ENCODE measurements around the gene TOMM40. TPM values are rescaled to one million over a fixed set of nuclear protein-coding genes. Genes with fewer than 3 reads are reported as not detected.

The TOMM40 gene
- polyA plus RNA-seq, 4 donors = 24.6 to 82.7 (median 29.0) TPM

DNA sequence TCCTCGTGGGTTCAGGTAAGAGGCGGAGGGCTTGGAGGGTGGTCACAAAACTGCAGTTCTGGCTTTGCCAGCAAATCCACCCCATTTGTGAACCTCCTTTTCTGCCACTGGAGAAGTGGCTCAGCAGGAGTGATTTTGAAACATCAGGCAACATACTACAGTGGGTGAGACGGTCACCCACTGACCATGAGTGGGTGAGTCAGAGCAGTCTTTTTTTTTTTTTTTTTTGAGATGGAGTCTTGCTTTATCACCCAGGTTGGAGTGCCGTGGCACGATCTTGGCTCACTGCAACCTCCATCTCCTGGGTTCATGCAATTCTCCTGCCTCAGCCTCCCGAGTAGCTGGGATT is 3.0 kb downstream of the TOMM40 start:
- WGBS, 3 donors = 93 to 96% (median 94%) methylated on average over 6 of the region's 6 CpGs
- Histone ChIP-seq H3K4me3 (ENCODE audit: low read depth in 1 of 3, low read length in 3 of 3) (no peak overlapping the region), H3K4me1 (ENCODE audit: control insufficient read depth in 3 of 3, insufficient read depth in 2 of 3, low read depth in 1 of 3, low read length in 2 of 3) (peaks cover 2 to 15% (median 3%) of the 10 kb centered on the region in 3 donors), H3K36me3 (ENCODE audit: control insufficient read depth in 3 of 3, insufficient read depth in 2 of 3, low read depth in 1 of 3, low read length in 3 of 3) (peaks cover 7 to 63% (median 9%) of the 10 kb centered on the region in 3 donors), H3K9me3 (ENCODE audit: control insufficient read depth in 2 of 2, insufficient read depth in 1 of 2, low read depth in 1 of 2, low read length in 1 of 2) (no peaks in the 10 kb centered on the region), H3K27me3 (ENCODE audit: control insufficient read depth in 3 of 3, insufficient read depth in 3 of 3, low read length in 3 of 3) (no peaks in the 10 kb centered on the region), H3K27ac (ENCODE audit: low read depth in 1 of 3, low read length in 2 of 3) (no peak overlapping the region)
- FAIRE-seq (no peak), DNase-seq (no peak)

DNA sequence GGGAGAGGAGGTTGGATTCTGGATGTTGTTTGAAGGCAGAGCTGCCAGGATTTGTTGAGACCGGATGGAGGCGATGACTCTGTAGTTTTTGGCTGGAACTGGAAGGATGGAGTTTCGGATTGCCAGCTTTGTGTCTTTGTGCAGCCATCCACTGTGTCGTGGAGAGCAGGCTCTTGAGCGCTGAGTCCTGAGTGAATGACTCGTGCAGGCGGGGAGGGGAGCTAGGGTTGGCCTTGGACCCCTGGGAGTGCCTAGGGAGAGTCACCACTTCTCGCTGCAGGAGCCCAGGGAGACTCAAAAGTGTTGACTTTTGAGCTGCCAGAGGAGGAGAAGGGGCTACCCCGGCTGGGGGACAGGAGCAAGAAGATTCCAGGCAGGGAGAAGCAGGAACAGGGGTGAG is 3.9 kb downstream of the TOMM40 start:
- no peak for FAIRE-seq
- peaks cover 9 to 72% (median 9%) of the 10 kb centered on the region in 3 donors for H3K36me3 ChIP-seq (ENCODE audit: control insufficient read depth in 3 of 3, insufficient read depth in 2 of 3, low read depth in 1 of 3, low read length in 3 of 3)
- H3K27me3 ChIP-seq (ENCODE audit: control insufficient read depth in 3 of 3, insufficient read depth in 3 of 3, low read length in 3 of 3) = no peaks in the 10 kb centered on the region

DNA sequence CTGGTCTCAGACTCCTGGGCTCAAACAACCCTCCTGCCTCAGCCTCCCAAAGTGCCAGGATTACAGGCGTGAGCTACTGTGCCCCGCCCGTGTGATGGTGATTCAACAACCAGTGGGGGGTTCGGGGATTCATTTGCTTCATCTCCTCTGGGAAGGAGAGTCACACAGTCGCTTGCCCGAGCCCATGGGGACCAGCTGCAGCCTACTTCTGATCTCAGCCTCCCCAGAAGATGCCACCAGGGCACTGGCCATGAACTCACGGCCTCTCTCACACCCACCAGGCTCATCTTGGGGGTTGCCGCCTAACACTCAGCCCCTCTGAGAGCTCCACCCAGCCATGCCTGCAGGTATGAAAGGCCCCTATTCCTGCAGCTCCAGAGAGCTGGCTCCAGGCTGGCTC is 6.8 kb downstream of the TOMM40 start:
- H3K9me3 ChIP-seq (ENCODE audit: control insufficient read depth in 2 of 2, insufficient read depth in 1 of 2, low read depth in 1 of 2, low read length in 1 of 2) = no peaks in the 10 kb centered on the region

More for the DNA sequence above, 3.9 kb downstream of the TOMM40 start:
- Histone ChIP-seq H3K4me3 (ENCODE audit: low read depth in 1 of 3, low read length in 3 of 3) (no peak overlapping the region), H3K4me1 (ENCODE audit: control insufficient read depth in 3 of 3, insufficient read depth in 2 of 3, low read depth in 1 of 3, low read length in 2 of 3) (peaks cover 2 to 11% (median 3%) of the 10 kb centered on the region in 3 donors), H3K27ac (ENCODE audit: low read depth in 1 of 3, low read length in 2 of 3) (no peak overlapping the region), H3K9me3 (ENCODE audit: control insufficient read depth in 2 of 2, insufficient read depth in 1 of 2, low read depth in 1 of 2, low read length in 1 of 2) (no peaks in the 10 kb centered on the region)
- no peak for DNase-seq
- 75 to 83% (median 81%) methylated on average over 9 of the region's 9 CpGs for WGBS, 3 donors

DNA sequence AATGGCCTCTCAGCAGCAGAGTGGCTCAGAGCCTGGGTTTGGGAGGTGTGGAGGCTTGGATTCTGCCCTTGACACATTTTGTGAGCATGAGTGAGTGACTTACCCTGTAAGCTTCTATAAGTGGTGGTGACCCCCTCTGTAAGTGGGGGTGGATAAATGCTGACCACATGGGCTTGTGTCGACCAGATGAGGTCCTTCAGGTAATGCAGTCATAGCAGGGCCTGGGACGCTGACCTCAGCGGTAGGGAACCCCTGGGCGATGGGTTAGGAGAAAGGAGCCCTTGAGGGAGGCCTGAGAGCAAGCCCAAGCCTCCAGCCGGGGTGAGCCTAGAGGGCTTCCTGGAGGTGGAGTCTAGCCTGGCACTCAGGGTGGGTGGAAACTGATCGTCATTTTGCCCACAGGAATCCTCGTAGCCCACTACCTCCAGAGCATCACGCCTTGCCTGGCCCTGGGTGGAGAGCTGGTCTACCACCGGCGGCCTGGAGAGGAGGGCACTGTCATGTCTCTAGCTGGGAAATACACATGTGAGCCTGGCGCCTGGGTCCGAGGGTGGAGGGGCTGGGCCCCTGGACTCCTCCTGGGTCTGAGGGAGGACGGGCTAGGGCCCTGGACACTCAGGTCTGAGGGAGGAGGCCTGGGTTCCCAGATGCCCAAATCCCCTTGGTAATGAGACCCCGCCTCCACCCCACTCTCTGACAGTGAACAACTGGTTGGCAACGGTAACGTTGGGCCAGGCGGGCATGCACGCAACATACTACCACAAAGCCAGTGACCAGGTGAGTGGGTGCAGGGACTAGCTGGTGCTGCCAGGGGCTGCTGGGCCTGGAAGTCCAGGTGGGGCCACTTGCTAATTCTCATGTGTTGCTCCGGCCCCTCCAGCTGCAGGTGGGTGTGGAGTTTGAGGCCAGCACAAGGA is 9.5 kb downstream of the TOMM40 start:
- DNase-seq = no peak
- no peak overlapping the region for H3K4me3 ChIP-seq (ENCODE audit: low read depth in 1 of 3, low read length in 3 of 3)
- no peaks in the 10 kb centered on the region for H3K9me3 ChIP-seq (ENCODE audit: control insufficient read depth in 2 of 2, insufficient read depth in 1 of 2, low read depth in 1 of 2, low read length in 1 of 2)
- H3K27ac ChIP-seq (ENCODE audit: low read depth in 1 of 3, low read length in 2 of 3) = no peak overlapping the region
- 90 to 94% (median 93%) methylated on average over 19 of the region's 19 CpGs for WGBS, 3 donors
- peaks cover 0 to 9% (median 0%) of the 10 kb centered on the region in 3 donors for H3K4me1 ChIP-seq (ENCODE audit: control insufficient read depth in 3 of 3, insufficient read depth in 2 of 3, low read depth in 1 of 3, low read length in 2 of 3)
- FAIRE-seq = no peak
- peaks cover 0 to 4% (median 0%) of the 10 kb centered on the region in 3 donors for H3K27me3 ChIP-seq (ENCODE audit: control insufficient read depth in 3 of 3, insufficient read depth in 3 of 3, low read length in 3 of 3)
- peaks cover 6 to 76% (median 11%) of the 10 kb centered on the region in 3 donors for H3K36me3 ChIP-seq (ENCODE audit: control insufficient read depth in 3 of 3, insufficient read depth in 2 of 3, low read depth in 1 of 3, low read length in 3 of 3)

More for the DNA sequence above, 6.8 kb downstream of the TOMM40 start:
- 89 to 96% (median 92%) methylated on average over 8 of the region's 8 CpGs for WGBS, 3 donors
- H3K36me3 ChIP-seq (ENCODE audit: control insufficient read depth in 3 of 3, insufficient read depth in 2 of 3, low read depth in 1 of 3, low read length in 3 of 3) = peaks cover 9 to 93% (median 15%) of the 10 kb centered on the region in 3 donors
- FAIRE-seq = no peak
- H3K27ac ChIP-seq (ENCODE audit: low read depth in 1 of 3, low read length in 2 of 3) = no peak overlapping the region
- no peaks in the 10 kb centered on the region for H3K27me3 ChIP-seq (ENCODE audit: control insufficient read depth in 3 of 3, insufficient read depth in 3 of 3, low read length in 3 of 3)
- H3K4me3 ChIP-seq (ENCODE audit: low read depth in 1 of 3, low read length in 3 of 3) = no peak overlapping the region
- no peak for DNase-seq
- no peaks in the 10 kb centered on the region for H3K4me1 ChIP-seq (ENCODE audit: control insufficient read depth in 3 of 3, insufficient read depth in 2 of 3, low read depth in 1 of 3, low read length in 2 of 3)

DNA sequence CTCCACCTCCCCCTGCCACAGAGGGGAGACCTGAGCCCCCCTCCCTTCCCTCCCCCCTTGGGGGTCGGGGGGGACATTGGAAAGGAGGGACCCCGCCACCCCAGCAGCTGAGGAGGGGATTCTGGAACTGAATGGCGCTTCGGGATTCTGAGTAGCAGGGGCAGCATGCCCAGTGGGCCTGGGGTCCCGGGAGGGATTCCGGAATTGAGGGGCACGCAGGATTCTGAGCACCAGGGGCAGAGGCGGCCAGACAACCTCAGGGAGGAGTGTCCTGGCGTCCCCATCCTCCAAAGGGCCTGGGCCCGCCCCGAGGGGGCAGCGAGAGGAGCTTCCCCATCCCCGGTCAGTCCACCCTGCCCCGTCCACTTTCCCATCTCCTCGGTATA is 12.2 kb downstream of the TOMM40 start:
- Histone ChIP-seq H3K9me3 (ENCODE audit: control insufficient read depth in 2 of 2, insufficient read depth in 1 of 2, low read depth in 1 of 2, low read length in 1 of 2) (no peaks in the 10 kb centered on the region), H3K27ac (ENCODE audit: low read depth in 1 of 3, low read length in 2 of 3) (no peak overlapping the region), H3K27me3 (ENCODE audit: control insufficient read depth in 3 of 3, insufficient read depth in 3 of 3, low read length in 3 of 3) (peaks cover 0 to 5% (median 5%) of the 10 kb centered on the region in 3 donors), H3K36me3 (ENCODE audit: control insufficient read depth in 3 of 3, insufficient read depth in 2 of 3, low read depth in 1 of 3, low read length in 3 of 3) (peaks cover 0 to 50% (median 8%) of the 10 kb centered on the region in 3 donors), H3K4me3 (ENCODE audit: low read depth in 1 of 3, low read length in 3 of 3) (no peak overlapping the region), H3K4me1 (ENCODE audit: control insufficient read depth in 3 of 3, insufficient read depth in 2 of 3, low read depth in 1 of 3, low read length in 2 of 3) (peaks cover 0 to 22% (median 0%) of the 10 kb centered on the region in 3 donors)
- no peak for DNase-seq
- FAIRE-seq = no peak
- 73 to 81% (median 80%) methylated on average over 13 to 15 of the region's 15 CpGs for WGBS, 3 donors

DNA sequence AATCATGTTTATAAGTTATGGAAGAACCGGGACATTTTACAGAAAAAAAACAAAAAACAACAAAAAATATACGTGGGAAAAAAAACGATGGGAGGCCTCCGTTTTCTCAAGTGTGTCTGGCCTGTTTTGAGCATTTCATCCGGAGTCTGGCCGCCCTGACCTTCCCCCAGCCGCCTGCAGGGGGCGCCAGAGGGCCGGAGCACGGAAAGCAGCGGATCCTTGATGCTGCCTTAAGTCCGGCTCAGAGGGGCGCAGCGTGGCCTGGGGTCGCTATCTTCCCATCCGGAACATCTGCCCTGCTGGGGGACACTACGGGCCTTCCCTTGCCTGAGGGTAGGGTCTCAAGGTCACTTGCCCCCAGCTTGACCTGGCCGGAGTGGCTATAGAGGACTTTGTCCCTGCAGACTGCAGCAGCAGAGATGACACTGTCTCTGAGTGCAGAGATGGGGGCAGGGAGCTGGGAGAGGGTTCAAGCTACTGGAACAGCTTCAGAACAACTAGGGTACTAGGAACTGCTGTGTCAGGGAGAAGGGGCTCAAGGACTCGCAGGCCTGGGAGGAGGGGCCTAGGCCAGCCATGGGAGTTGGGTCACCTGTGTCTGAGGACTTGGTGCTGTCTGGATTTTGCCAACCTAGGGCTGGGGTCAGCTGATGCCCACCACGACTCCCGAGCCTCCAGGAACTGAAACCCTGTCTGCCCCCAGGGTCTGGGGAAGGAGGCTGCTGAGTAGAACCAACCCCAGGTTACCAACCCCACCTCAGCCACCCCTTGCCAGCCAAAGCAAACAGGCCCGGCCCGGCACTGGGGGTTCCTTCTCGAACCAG is 12.8 kb downstream of the TOMM40 start:
- H3K27ac ChIP-seq (ENCODE audit: low read depth in 1 of 3, low read length in 2 of 3) = no peak overlapping the region
- no peaks in the 10 kb centered on the region for H3K9me3 ChIP-seq (ENCODE audit: control insufficient read depth in 2 of 2, insufficient read depth in 1 of 2, low read depth in 1 of 2, low read length in 1 of 2)
- H3K4me3 ChIP-seq (ENCODE audit: low read depth in 1 of 3, low read length in 3 of 3) = peak overlapping the region in 1 of 3 donors; percentile 7
- DNase-seq = peak; percentile 55 to 82
- H3K27me3 ChIP-seq (ENCODE audit: control insufficient read depth in 3 of 3, insufficient read depth in 3 of 3, low read length in 3 of 3) = peaks cover 0 to 5% (median 5%) of the 10 kb centered on the region in 3 donors
- H3K4me1 ChIP-seq (ENCODE audit: control insufficient read depth in 3 of 3, insufficient read depth in 2 of 3, low read depth in 1 of 3, low read length in 2 of 3) = peaks cover 0 to 22% (median 0%) of the 10 kb centered on the region in 3 donors
- no peak for FAIRE-seq
- 8 to 20% (median 15%) methylated on average over 24 of the region's 24 CpGs for WGBS, 3 donors
- H3K36me3 ChIP-seq (ENCODE audit: control insufficient read depth in 3 of 3, insufficient read depth in 2 of 3, low read depth in 1 of 3, low read length in 3 of 3) = peaks cover 0 to 48% (median 8%) of the 10 kb centered on the region in 3 donors

DNA sequence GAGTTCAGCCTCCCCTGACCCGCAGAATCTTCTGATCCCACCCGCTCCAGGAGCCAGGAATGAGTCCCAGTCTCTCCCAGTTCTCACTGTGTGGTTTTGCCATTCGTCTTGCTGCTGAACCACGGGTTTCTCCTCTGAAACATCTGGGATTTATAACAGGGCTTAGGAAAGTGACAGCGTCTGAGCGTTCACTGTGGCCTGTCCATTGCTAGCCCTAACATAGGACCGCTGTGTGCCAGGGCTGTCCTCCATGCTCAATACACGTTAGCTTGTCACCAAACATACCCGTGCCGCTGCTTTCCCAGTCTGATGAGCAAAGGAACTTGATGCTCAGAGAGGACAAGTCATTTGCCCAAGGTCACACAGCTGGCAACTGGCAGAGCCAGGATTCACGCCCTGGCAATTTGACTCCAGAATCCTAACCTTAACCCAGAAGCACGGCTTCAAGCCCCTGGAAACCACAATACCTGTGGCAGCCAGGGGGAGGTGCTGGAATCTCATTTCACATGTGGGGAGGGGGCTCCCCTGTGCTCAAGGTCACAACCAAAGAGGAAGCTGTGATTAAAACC is 13.5 kb downstream of the TOMM40 start:
- no peak overlapping the region for H3K27ac ChIP-seq (ENCODE audit: low read depth in 1 of 3, low read length in 2 of 3)
- no peak for FAIRE-seq

More for the DNA sequence above, 13.5 kb downstream of the TOMM40 start:
- H3K27me3 ChIP-seq (ENCODE audit: control insufficient read depth in 3 of 3, insufficient read depth in 3 of 3, low read length in 3 of 3) = peaks cover 0 to 5% (median 5%) of the 10 kb centered on the region in 3 donors
- 36 to 64% (median 48%) methylated on average over 12 of the region's 12 CpGs for WGBS, 3 donors
- H3K4me1 ChIP-seq (ENCODE audit: control insufficient read depth in 3 of 3, insufficient read depth in 2 of 3, low read depth in 1 of 3, low read length in 2 of 3) = peaks cover 0 to 22% (median 0%) of the 10 kb centered on the region in 3 donors
- no peak overlapping the region for H3K4me3 ChIP-seq (ENCODE audit: low read depth in 1 of 3, low read length in 3 of 3)
- peaks cover 0 to 43% (median 8%) of the 10 kb centered on the region in 3 donors for H3K36me3 ChIP-seq (ENCODE audit: control insufficient read depth in 3 of 3, insufficient read depth in 2 of 3, low read depth in 1 of 3, low read length in 3 of 3)
- no peaks in the 10 kb centered on the region for H3K9me3 ChIP-seq (ENCODE audit: control insufficient read depth in 2 of 2, insufficient read depth in 1 of 2, low read depth in 1 of 2, low read length in 1 of 2)
- DNase-seq = peak in 1 of 2 donors; percentile 16
